Effector CD4-positive, alpha-beta T cell (primary cell): ENCODE data around the gene ERBB4. TPM values are rescaled to one million over a fixed set of nuclear protein-coding genes. Genes with fewer than 3 reads are reported as not detected.

Source experiments
- DNase-seq: peaks from one replicate; pipeline ENCODE4 v3.0.0-alpha.2; 2020
- total RNA-seq: gene quantifications from one replicate; lab custom pipeline; 2026; lab: John Stamatoyannopoulos, UW

The ERBB4 gene
- total RNA-seq = not detected

DNA sequence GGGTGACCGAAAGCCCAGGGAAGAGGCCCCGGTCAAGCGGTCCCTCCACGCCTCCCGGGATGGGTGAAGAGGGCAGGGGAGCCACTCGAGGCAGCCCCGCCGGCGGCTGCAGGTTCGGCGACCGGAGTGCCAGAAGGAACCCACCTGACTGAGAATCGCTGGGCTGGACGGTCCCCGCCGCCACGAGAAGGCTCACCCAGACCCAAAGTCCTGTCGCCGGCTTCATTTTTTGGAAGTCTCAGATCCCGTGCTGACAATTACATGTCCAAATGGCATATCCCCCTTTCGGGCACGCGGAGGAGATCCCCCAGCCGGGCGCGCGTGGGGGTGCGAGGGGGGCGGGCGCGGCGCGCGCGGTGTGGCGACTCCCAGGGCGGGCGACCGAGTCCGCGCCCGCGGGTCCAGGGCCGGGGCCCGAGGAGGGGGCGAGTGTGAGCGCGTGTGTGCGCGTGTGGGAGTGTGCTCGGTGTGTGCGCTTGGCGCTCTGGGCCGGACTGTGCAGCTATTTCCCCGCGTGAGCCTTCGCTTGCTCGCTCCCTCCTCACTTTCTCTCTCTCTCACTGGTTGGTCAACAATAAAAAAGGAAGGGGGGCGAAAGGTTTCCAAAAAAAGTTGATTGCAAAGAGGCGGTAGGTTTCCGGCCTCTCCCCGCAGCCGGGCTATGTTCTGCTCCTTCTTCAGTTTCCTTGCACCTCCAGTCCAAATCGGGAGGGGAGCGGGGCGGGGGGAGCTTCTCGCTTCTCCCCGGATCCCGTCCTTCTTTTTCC, at the start of gene ERBB4:
ERBB4 (minus strand) TSS at position 498 of the 767 bp plus-strand sequence; CDS start at position 226, 272 bp downstream.
- DNase-seq = no peak

DNA sequence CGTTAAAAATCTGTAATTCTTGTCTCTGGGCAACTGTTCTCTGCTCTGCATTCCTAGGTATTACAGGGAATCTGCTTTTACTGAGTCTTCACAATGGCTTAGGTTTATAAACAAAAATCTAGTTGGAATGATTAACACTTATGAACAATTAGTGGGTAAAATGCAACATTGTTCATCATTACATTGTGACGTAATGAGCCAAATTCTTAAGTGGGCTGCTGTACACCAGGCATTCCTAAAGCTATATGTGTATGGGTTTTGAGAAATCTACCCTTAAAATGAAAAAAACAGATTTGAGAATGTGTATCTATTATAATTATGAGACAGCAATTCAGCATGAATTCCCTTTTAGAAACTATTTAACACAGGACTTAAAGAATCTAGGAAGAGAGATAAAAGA, 41.5 kb upstream of the ERBB4 start:
- DNase-seq = no peak

- no peak for DNase-seq
Measured at GRCh38 chr2:212556296-212556695, 17.7 kb upstream of the ERBB4 start.

DNA sequence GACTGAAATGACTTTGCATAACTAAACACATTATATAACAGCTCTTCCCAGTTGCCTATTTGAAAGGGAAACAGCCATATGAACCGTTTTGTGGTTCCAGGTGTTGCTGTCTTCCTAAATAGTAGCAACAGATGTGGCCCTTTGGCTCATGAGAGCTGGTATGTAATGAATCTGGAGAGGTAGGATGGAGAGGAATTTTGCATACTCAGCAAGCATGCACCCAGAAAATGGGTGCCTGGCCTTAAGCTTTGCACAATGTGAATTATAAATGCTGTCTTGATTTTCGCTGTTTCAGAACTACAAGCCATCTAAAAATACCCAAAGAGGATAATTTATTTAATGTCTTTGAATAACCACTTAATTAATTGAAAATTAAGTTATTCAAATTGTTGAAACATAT, 15.6 kb upstream of the ERBB4 start:
- no peak for DNase-seq

- no peak for DNase-seq
Measured at GRCh38 chr2:212549941-212550340, 11.3 kb upstream of the ERBB4 start.

GRCh38 chr2:212549463-212549862, 10.9 kb upstream of the ERBB4 start:
- no peak for DNase-seq

DNA sequence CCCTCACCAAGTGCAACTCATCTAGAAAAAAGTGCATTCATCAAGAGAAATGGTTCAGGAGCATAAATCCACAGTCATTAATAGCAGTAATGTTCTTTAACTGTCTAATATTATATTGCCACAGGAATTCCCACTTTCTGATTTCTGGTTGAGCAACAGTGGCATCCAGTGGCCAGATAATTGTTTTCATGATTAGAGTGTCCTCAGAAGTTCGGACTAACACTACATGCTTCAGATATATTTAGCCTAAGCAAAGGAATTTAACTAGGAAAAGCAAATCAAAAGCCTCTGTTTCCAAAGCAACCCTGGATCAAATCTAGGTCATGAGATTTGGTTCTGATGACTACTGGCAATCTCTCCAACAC, 9.8 kb upstream of the ERBB4 start:
- no peak for DNase-seq

- no peak for DNase-seq
Measured at GRCh38 chr2:212547716-212548454, 9.3 kb upstream of the ERBB4 start.

- no peak for DNase-seq
Measured at GRCh38 chr2:212546669-212547068, 8.1 kb upstream of the ERBB4 start.

- DNase-seq = no peak
Measured at GRCh38 chr2:212540341-212540740, 1.7 kb upstream of the ERBB4 start.

DNA sequence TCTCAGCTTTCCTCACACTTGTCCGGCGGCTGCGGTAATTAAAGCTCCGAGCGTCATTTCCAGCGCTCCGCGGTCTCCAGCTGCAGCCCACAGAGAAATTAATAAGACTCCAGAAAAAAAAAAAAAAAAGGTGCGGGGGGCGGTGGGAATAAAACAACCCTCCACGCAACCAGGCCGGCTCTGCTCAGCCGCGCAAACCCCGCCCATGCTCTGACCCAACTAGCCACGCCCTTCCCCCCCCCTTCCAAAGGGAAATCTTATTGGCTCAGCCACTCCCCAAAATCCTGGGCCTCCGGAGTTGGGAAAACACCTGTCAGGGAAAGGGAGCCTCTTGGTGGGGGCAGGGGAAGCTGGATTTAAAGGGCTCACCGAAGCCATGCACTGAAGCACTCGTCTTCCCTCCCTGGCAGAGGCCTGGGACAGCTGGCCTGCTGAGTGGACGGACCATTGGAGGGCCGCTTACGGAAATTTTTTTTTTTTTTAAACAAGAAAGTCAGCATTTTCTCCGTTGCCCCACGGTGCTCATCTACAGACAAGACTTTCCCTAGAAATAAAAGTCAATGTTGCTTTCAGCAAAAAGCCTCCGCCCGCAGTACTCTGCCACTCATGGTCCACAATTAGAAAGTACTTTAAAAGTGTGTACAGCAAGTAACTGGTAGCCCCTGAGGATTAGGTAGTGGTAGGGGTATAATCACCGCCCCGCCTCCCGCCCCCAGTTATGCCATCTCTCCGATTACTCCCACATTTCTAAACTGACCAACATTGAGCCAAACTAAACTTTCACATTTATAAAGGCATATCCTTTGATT, 674 bp upstream of the ERBB4 start:
- no peak for DNase-seq

DNA sequence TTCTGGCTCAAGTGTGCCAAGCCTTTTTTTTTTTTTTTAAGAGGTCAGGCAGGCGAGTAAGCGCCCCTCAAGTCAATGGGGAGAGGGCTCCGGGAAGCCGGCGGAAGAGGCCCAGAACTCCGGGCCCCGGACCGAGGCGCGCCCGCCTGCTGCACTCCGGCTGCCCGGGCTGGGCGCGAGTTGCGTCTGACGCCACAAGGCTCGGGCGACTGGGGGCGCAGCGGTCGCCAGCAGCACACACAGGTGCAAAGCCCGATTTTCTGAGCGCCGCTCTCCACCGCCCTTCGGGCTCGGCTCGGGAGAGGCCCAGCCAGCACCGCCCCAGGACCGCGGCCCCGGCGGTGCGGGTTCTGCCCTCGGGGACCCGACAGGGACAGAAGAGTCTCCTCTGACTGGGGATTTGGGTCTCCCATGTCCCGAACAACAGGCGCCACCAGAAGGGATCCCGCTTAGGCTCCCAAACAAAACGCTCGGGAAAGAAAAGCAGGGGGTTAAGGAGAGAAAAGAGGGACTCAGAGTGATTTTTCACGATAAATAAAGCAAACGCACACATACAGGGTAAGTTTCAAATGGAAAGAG, 787 bp downstream of the ERBB4 start:
- DNase-seq = no peak

GRCh38 chr2:212536817-212537725, 1.5 kb downstream of the ERBB4 start:
- no peak for DNase-seq

- no peak for DNase-seq
Measured at GRCh38 chr2:212535996-212536816, 2.4 kb downstream of the ERBB4 start.

DNA sequence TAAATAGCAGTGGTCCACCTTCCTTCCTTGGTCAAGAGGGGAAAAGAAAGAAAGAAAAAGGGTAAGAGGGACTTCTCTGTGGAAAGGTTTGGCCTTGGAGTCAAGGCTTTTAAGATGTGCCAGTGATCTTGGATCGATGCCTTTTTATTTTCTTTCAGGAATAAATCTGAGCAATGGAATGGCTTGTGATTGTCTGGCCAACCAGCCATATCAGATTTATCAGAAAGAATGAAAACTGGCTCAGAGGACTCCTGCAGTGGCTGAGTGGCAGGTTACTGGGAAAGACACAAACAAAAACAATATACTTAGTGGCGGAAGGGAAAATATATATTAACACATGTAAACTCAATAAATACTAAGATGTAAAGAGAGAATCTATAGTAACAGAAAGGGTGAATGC, 4.3 kb downstream of the ERBB4 start:
- DNase-seq = no peak

GRCh38 chr2:212532585-212532984, 6.0 kb downstream of the ERBB4 start:
- DNase-seq = no peak

GRCh38 chr2:212532087-212532486, 6.5 kb downstream of the ERBB4 start:
- no peak for DNase-seq

GRCh38 chr2:212531499-212531898, 7.1 kb downstream of the ERBB4 start:
- no peak for DNase-seq

DNA sequence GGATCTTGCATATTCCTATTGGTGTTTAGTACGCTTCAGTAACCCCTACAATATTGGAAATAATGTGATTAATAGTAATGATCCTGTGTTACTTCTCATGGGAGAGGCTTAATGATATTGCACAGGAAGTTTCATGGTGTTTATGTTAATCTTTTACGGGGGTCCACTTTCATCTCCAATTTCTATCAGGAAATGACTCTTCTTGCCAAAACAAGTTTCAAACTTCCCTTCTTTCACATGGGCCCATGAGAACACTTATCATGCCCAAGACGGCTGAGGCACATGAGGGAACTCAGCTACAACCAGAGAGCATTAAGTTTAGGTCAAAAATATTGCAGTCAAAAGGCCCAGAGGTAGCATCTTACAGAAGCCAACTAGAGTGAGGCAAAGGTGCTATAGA, 7.6 kb downstream of the ERBB4 start:
- DNase-seq = no peak

GRCh38 chr2:212530373-212530772, 8.2 kb downstream of the ERBB4 start:
- no peak for DNase-seq
